Cardiac fibroblast (primary cell): Measurements from ENCODE around the gene P2RY2.
A peak's percentile ranks its signal among the peaks of the same experiment; 100 is the strongest.

Experiments used
- DNase-seq, 2 donors: peaks; one replicate each; pipeline versions ENCODE4 v3.0.0 to v3.0.0-alpha.2; 2010; ENCODE audit warnings: low read depth in 2 of 2
- H3K4me3 ChIP-seq, 2 donors: replicated peaks in 1 of 2; 1 replicate in 1 of 2; 2 replicates in 1 of 2; pipeline ENCODE4 v1.5.1; 2011; ENCODE audit warnings: low read depth in 2 of 2, low read length in 2 of 2, mild to moderate bottlenecking in 2 of 2, moderate library complexity in 1 of 2
- CTCF ChIP-seq: IDR thresholded peaks from one replicate; pipeline ENCODE4 v1.5.1; 2011; ENCODE audit warnings: low read depth, mild to moderate bottlenecking, low read length, inconsistent platforms

Gene P2RY2

DNA sequence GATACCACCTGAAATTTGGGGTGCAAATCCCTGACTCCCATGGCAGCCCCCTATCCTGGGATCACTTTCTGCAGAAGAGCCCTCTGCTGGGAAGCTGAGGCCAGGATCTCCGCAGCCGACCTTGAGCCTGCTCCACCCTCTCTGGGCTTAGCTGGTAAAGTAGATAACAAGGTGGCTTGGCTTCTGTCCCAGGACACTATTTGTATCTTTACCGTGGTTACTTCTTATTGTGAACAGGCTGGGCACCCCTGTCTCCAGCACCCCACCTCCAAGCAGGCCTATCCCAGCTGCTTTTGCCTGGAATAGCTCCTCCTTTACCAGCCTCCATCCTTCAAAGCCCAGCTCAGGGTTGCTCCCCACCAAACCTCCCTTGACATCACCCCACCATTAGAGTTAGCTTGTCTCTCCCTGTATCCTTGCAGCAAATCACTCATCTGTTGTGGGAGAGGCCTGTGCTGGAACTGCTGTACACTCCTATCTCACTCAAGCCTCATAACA, 35.2 kb upstream of the P2RY2 start:
- no peak for TF ChIP-seq CTCF
- peak in 1 of 2 donors; percentile 47 for DNase-seq

GRCh38 chr11:73184953-73185671, 33.0 kb upstream of the P2RY2 start:
- H3K4me3 ChIP-seq, result no peak overlapping the region
- DNase-seq, result peak; percentile 64 to 76
- TF ChIP-seq CTCF, result peak; percentile 98

More for the DNA sequence above, 35.2 kb upstream of the P2RY2 start:
- H3K4me3 ChIP-seq, result no peak overlapping the region

DNA sequence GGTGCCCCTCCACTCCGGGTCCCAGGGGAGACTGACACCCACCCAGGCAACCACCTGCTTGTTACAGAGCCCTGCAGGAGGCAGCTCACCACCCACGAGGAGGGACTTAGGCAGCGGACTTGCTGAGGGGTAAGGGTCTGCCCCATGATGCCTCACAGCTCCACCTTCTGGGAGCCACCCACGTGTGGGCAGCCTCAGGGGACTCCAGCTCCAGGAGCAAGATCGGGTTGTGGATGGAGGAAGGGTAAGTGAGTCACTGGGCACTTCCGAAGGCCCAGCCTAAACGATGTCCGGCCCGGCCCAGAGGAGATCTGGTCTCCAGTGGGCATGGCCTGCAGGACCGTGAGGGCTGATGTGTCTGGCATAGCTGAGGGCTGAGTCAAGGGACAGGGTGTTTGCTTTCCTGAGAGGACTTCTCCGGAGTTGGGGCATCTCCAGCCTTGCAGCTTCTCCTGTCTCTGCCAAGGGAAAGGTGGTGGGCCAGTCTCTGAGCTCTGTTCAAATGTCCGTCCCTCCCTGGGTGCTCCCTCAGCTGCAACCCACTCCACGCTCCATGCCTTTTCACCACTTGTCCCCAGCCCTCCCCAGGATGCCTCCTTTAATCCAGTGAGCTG, 32.3 kb upstream of the P2RY2 start:
- H3K4me3 ChIP-seq, result no peak overlapping the region
- no peak for TF ChIP-seq CTCF
- DNase-seq, result peak; percentile 62 to 94

DNA sequence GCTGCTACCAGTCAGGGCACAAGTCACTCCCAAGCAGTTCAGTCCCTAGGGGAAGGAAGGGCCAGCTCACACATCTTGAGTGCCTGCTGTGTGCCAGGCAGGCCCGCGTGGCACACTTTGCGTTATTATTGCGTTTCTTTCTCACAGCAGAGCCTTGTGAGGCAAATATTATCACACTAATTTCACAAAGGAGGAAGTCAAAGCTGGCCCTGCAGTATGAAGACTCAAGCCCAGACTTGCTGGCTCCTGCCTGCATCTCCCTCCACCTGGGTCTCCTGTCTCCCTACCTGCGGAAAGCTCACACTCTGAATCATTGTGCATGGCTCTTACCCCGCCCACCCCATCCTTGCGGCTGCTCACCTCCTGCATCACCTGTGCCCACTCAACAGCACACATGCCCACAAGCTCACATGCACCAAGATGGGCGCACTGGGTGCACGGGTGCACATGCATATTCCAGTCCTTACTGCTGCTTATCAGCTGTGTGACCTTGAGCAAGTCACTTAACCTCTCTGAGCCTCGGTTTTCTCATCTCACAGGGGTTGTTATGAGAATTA, 31.7 kb upstream of the P2RY2 start:
- H3K4me3 ChIP-seq, result no peak overlapping the region
- no peak for TF ChIP-seq CTCF
- DNase-seq, result no peak

GRCh38 chr11:73186886-73187285, 31.2 kb upstream of the P2RY2 start:
- no peak for TF ChIP-seq CTCF
- H3K4me3 ChIP-seq, result no peak overlapping the region
- DNase-seq, result no peak

DNA sequence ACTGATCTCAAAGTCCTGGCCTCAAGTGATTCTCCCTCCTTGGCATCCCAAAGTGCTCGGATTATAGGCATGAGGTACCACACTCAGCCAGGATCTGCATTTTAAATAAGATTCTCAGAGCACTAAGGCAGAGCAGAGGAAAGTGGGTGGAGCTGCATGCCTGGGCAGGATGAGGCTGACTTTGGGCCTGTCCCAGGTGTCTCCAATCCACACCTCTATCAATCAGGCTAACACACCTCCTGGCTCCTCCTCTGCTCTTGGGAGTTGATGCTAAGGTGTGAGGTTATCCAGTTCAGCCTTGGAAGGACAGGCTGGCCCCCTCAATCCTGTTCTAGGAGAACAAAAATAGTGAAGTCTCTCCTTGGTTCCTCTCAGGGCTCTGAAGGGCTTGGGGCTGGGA, 30.2 kb upstream of the P2RY2 start:
- H3K4me3 ChIP-seq, result no peak overlapping the region
- no peak for TF ChIP-seq CTCF
- DNase-seq, result no peak
